B cell (primary cell): Measurements from ENCODE around the gene PREP. TPM values are rescaled to one million over a fixed set of nuclear protein-coding genes. Genes with fewer than 3 reads are reported as not detected.

Experiments used
- ATAC-seq: fragments of 200-7000 bp; cut with Tn5 transposase; one replicate; pipeline ENCODE4 v1.10.0; 2021; ENCODE audit warnings: low read depth, mild to moderate bottlenecking, moderate number of reproducible peaks, moderate library complexity
- CTCF ChIA-PET: fragments of 350-600 bp; sonication (Branson Sonifier 250); formaldehyde crosslinking; loops from one replicate; lab custom pipeline; 2021; ENCODE audit warnings: antibody characterized with exemption, inconsistent platforms; lab: Charles Lee
- POLR2A ChIA-PET: fragments of 350-600 bp; sonication (Branson Sonifier 250); formaldehyde crosslinking; loops from one replicate; lab custom pipeline; 2021; ENCODE audit warnings: antibody characterized with exemption; lab: Charles Lee
- DNase-seq: peaks from one replicate; pipeline ENCODE4 v3.0.0; 2013
- H2AFZ ChIP-seq: 2 replicates; pipeline ENCODE4 v1.6.1; 2012; ENCODE audit warnings: mild to moderate bottlenecking, low read depth, low read length; ENCODE audit not compliant: insufficient read depth, poor library complexity, severe bottlenecking
- H3K27ac ChIP-seq, 2 donors: 1 replicate in 1 of 2; 2 replicates in 1 of 2; pipeline ENCODE4 v1.5.1; 2012 to 2013; ENCODE audit warnings: low read length in 2 of 2, mild to moderate bottlenecking in 2 of 2, moderate library complexity in 1 of 2
- H3K27me3 ChIP-seq, 4 experiments: fragments of 200-600 bp in 1 of 4; sonication (generic) in 1 of 4; replicated peaks in 1 of 4; 1 replicate in 2 of 4; 2 replicates in 2 of 4; pipeline versions ENCODE4 v1.6.1 to v1.7.0; 2013 to 2016; ENCODE audit warnings: low read length in 3 of 4, mild to moderate bottlenecking in 2 of 4, mixed read lengths in 1 of 4, moderate library complexity in 1 of 4; ENCODE audit not compliant: insufficient read depth in 4 of 4, control insufficient read depth in 3 of 4; ENCODE audit errors: control extremely low read depth in 1 of 4
- H3K36me3 ChIP-seq, 2 experiments: replicated peaks in 1 of 2; 1 replicate in 1 of 2; 2 replicates in 1 of 2; pipeline versions ENCODE4 v1.6.1 to v1.7.1; 2013; ENCODE audit warnings: low read length in 1 of 2; ENCODE audit not compliant: insufficient read depth in 2 of 2, control insufficient read depth in 1 of 2; ENCODE audit errors: control extremely low read depth in 1 of 2, extremely low read depth in 1 of 2
- H3K4me1 ChIP-seq, 2 donors: fragments of 200-600 bp in 1 of 2; sonication (generic) in 1 of 2; 1 replicate in 1 of 2; 2 replicates in 1 of 2; pipeline versions ENCODE4 v1.5.1 to v1.6.1; 2013 to 2017; ENCODE audit warnings: low read length in 2 of 2; ENCODE audit not compliant: control insufficient read depth in 2 of 2, insufficient read depth in 2 of 2
- H3K4me2 ChIP-seq: replicated peaks from 2 replicates; pipeline ENCODE3; 2012; ENCODE audit warnings: mild to moderate bottlenecking, low read depth, low read length; ENCODE audit not compliant: poor library complexity, severe bottlenecking
- H3K4me3 ChIP-seq, 5 experiments: fragments of 200-600 bp in 1 of 5; sonication (generic) in 1 of 5; 1 replicate in 3 of 5; 2 replicates in 2 of 5; pipeline versions ENCODE4 v1.5.1 to v1.7.0; 2011 to 2016; ENCODE audit warnings: low read length in 4 of 5, mild to moderate bottlenecking in 4 of 5, low read depth in 2 of 5, control low read depth in 1 of 5, moderate library complexity in 1 of 5; ENCODE audit not compliant: insufficient read depth in 1 of 5; ENCODE audit errors: control extremely low read depth in 1 of 5, extremely low read depth in 1 of 5
- H3K79me2 ChIP-seq: fragments of 200-600 bp; sonication (generic); one replicate; pipeline ENCODE4 v1.6.0; 2016; ENCODE audit warnings: low read length; ENCODE audit not compliant: control insufficient read depth, insufficient read depth
- H3K9ac ChIP-seq: fragments of 200-600 bp; sonication (generic); 2 replicates; pipeline ENCODE4 v1.6.1; 2017; ENCODE audit warnings: mild to moderate bottlenecking, low read length, moderate library complexity
- H3K9me3 ChIP-seq, 3 donors: one replicate each; pipeline versions ENCODE4 v1.6.1 to v1.7.1; 2013; ENCODE audit warnings: low read length in 2 of 3; ENCODE audit not compliant: control insufficient read depth in 2 of 3, insufficient read depth in 1 of 3; ENCODE audit errors: control extremely low read depth in 1 of 3
- H4K20me1 ChIP-seq: 2 replicates; pipeline ENCODE4 v1.6.0; 2012; ENCODE audit warnings: mild to moderate bottlenecking, low read length; ENCODE audit not compliant: insufficient read depth, control insufficient read depth, poor library complexity, severe bottlenecking
- H3K27ac Mint-ChIP-seq: one replicate; pipeline ENCODE4 v1.8.0; 2021; ENCODE audit warnings: mixed read lengths
- H3K27me3 Mint-ChIP-seq: one replicate; pipeline ENCODE4 v1.8.0; 2021; ENCODE audit warnings: mixed read lengths
- H3K4me1 Mint-ChIP-seq: one replicate; pipeline ENCODE4 v1.8.0; 2021; ENCODE audit warnings: mixed read lengths
- H3K4me3 Mint-ChIP-seq: one replicate; pipeline ENCODE4 v1.8.0; 2021; ENCODE audit warnings: mixed read lengths
- H3K9me3 Mint-ChIP-seq: one replicate; pipeline ENCODE4 v1.8.0; 2022; ENCODE audit warnings: mixed read lengths; ENCODE audit not compliant: insufficient read depth
- EZH2 ChIP-seq: IDR thresholded peaks from 2 replicates; pipeline ENCODE4 v1.6.1; 2012; ENCODE audit warnings: borderline replicate concordance, low read depth, mild to moderate bottlenecking, moderate library complexity, low read length; ENCODE audit not compliant: insufficient read depth, poor library complexity, severe bottlenecking
- WGBS: methylation state at CpG from one replicate; pipeline ENCODE4 v1.1.5; 2013; ENCODE audit warnings: missing lambda C conversion rate; ENCODE audit not compliant: insufficient coverage; 5-methylcytosine and 5-hydroxymethylcytosine counted together
- intact Hi-C: fragments of 100-400 bp; cut with micrococcal nuclease; formaldehyde crosslinking; loops from one replicate; pipeline ENCODE4 v1.10.0; 2022
- polyA plus RNA-seq: library from polyadenylated mRNA; depleted of rRNA; stranded (reverse); fragments of >200 nt; gene quantifications from 2 replicates; pipeline ENCODE4 v1.2.3, GENCODE V29; 2012
- total RNA-seq, 2 donors: library from RNA; stranded (reverse); fragments of 120-200 nt in 1 of 2; gene quantifications; 1 replicate in 1 of 2; 2 replicates in 1 of 2; pipeline versions ENCODE4 v1.2.3 to v1.2.4, GENCODE V29; 2013 to 2022
- TF ChIP-seq, protein P1 (sequence below): fragments of 200-600 bp; IDR thresholded peaks from one replicate; pipeline ENCODE4 v1.8.0; 2022; ENCODE audit warnings: antibody characterized with exemption, mild to moderate bottlenecking

The PREP gene
- total and polyA plus RNA-seq, 2 donors (not counting 1 experiment from before 2014, with no cell fraction given) = 12.2 to 27.0 TPM

DNA sequence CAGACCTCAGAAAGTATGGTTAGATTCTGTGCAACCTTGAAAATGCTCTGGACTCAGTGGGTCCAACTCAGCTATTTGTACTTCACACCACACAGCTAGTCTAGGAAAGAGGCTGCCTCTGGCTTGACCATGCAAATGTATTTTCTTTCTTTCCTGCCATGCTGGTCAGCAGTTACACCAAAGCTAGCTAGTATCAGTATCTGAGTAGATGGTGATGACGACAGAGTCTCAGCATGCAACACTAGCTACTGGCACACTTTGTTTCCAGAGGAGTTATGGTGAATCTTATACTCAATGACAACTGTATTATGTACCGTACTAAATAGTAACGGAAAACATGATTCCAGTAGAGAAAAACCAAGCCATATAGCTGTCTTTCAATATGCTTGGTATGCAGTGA lies 126.5 kb downstream of the PREP start:
- WGBS = no CpG with 5 or more reads among the region's 3 CpGs
- Histone ChIP-seq H3K9ac (no peak overlapping the region), H3K4me2 (no peak overlapping the region), H3K4me1 (no peaks in the 10 kb centered on the region), H3K27me3 (no peaks in the 10 kb centered on the region), H3K9me3 (no peaks in the 10 kb centered on the region), H3K79me2 (no peaks in the 10 kb centered on the region), H3K27ac (no peak overlapping the region), H3K36me3 (peaks cover 0 to 39% of the 10 kb centered on the region in 2 experiments), H4K20me1 (no peaks in the 10 kb centered on the region), H3K4me3 (no peak overlapping the region), H2AFZ (no peak overlapping the region)
- ChIA-PET CTCF (no interaction called here), POLR2A (no interaction called here)
- Mint-ChIP-seq H3K4me1 (no peaks in the 10 kb centered on the region), H3K27ac (no peak overlapping the region), H3K27me3 (no peaks in the 10 kb centered on the region), H3K9me3 (no peaks in the 10 kb centered on the region), H3K4me3 (no peak overlapping the region)
- no peak for ATAC-seq
- TF ChIP-seq, protein P1, sequence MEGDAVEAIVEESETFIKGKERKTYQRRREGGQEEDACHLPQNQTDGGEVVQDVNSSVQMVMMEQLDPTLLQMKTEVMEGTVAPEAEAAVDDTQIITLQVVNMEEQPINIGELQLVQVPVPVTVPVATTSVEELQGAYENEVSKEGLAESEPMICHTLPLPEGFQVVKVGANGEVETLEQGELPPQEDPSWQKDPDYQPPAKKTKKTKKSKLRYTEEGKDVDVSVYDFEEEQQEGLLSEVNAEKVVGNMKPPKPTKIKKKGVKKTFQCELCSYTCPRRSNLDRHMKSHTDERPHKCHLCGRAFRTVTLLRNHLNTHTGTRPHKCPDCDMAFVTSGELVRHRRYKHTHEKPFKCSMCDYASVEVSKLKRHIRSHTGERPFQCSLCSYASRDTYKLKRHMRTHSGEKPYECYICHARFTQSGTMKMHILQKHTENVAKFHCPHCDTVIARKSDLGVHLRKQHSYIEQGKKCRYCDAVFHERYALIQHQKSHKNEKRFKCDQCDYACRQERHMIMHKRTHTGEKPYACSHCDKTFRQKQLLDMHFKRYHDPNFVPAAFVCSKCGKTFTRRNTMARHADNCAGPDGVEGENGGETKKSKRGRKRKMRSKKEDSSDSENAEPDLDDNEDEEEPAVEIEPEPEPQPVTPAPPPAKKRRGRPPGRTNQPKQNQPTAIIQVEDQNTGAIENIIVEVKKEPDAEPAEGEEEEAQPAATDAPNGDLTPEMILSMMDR = no peak
- no peak for TF ChIP-seq EZH2
- intact Hi-C loops = no loop called here
- no peak for DNase-seq

DNA sequence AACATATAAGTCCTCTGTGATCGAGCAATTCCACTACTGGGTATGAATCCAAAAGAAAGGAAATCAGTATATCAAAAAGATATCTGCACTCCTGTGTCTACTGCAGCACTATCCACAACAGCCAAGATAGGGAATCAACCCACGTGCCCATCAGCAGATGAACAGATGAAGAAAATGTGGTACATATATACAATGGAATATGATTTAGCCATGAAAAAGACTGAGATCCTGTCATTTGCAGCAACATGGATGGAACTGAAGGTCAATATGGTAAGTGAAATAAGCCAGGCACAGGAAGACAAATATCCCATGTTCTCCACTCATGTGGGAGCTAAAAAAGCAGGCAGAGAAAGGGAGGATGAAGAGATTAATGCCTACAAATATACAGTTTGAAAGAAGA lies 127.3 kb downstream of the PREP start:
- DNase-seq (no peak), ATAC-seq (no peak)
- H3K79me2 ChIP-seq = no peaks in the 10 kb centered on the region
- H3K27me3 Mint-ChIP-seq = no peaks in the 10 kb centered on the region
- ChIA-PET POLR2A (no interaction called here), CTCF (no interaction called here)
- no peak overlapping the region for H3K27ac ChIP-seq
- H3K27ac Mint-ChIP-seq = no peak overlapping the region
- 100% methylated on average over 1 of the region's 2 CpGs for WGBS
- no peak overlapping the region for H3K4me2 ChIP-seq
- H3K27me3 ChIP-seq = no peaks in the 10 kb centered on the region
- peaks cover 0 to 36% of the 10 kb centered on the region in 2 experiments for H3K36me3 ChIP-seq
- no peaks in the 10 kb centered on the region for H3K9me3 Mint-ChIP-seq
- no peak for TF ChIP-seq EZH2
- TF ChIP-seq, protein P1 = no peak
- H3K4me3 Mint-ChIP-seq = no peak overlapping the region
- no peak overlapping the region for H2AFZ ChIP-seq
- no peaks in the 10 kb centered on the region for H3K4me1 Mint-ChIP-seq
- no peaks in the 10 kb centered on the region for H3K4me1 ChIP-seq
- no peaks in the 10 kb centered on the region for H4K20me1 ChIP-seq
- intact Hi-C loops = no loop called here
- no peak overlapping the region for H3K9ac ChIP-seq
- no peak overlapping the region for H3K4me3 ChIP-seq
- no peaks in the 10 kb centered on the region for H3K9me3 ChIP-seq
